NCI-H510A (cell line): Measurements from ENCODE around the gene TMEM117.
"Not testable (repeated sequence)": the region's sequence is repeated elsewhere in the genome, so short reads cannot be mapped to it uniquely, and the experiment has no call there.

ENCODE experiments used
- DNase-seq: peaks from one replicate; lab custom pipeline; 2025; lab: John Stamatoyannopoulos, UW

The TMEM117 gene

GRCh38 chr12:44100264-44100663 lies 264.4 kb downstream of the TMEM117 start:
- no peak for DNase-seq

- DNase-seq, result no peak
Observed at GRCh38 chr12:44101475-44101874, 265.6 kb downstream of the TMEM117 start.

DNA sequence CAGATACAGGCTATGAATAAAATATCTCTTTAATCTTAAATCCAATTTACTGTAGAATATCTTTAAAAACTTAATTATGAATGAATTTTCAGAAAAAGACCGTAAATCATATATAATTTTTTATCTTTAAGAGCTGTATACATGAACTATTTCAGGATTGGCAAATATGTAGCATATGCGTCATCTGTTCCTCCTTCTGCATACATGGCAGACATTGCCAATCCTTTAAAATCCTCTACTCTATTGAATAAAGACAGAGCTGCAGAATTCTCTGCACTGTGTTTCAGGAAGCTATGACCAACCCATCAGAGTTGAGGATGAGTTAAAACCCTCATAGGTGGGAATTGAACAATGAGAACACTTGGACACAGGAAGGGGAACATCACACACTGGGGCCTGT lies 279.0 kb downstream of the TMEM117 start:
- no peak for DNase-seq

DNA sequence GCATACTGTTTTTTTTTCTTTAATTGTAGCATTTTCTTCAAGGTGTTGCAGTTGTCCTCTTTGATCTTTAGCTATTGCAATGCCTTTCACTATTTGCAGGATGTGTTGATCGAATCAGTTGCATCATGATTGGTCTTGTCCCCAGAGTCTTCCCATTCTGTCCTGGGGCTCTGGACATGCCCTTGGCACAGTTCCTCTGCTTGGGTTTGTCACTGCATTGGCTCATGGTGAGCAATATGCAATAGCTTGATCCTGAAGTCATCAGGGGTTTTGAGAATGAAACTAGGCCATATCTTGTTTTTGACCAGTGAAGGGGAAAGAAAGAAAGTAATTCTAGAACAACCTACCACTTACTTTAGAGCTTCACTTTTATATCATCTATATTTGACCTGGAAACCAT lies 281.5 kb downstream of the TMEM117 start:
- DNase-seq, result no peak

- DNase-seq, result no peak
Observed at GRCh38 chr12:44118946-44119345, 283.1 kb downstream of the TMEM117 start.

- DNase-seq, result no peak
Observed at GRCh38 chr12:44126806-44127205, 290.9 kb downstream of the TMEM117 start.

- DNase-seq, result no peak
Observed at GRCh38 chr12:44127966-44128710, 292.3 kb downstream of the TMEM117 start.

GRCh38 chr12:44143175-44143574 lies 307.3 kb downstream of the TMEM117 start:
- no peak for DNase-seq

DNA sequence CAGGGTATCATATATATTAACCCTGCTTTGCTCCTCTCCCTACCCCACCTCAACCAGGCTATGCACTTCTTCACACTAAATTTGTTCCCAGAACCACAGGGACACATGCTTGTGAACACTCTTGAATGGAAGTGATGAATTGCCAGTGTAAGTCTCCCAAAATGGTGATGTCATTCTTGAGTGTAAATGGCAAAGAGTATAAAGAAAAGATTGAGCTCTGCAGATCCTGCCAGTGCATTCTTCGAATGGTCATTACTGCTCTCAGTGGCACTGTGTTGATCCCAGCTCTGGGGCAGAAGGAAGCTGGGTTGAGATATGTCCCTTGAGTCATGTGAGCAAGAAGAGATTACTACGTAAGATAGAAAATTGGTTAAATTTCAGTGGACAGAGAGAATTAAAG lies 313.1 kb downstream of the TMEM117 start:
- DNase-seq, result no peak

DNA sequence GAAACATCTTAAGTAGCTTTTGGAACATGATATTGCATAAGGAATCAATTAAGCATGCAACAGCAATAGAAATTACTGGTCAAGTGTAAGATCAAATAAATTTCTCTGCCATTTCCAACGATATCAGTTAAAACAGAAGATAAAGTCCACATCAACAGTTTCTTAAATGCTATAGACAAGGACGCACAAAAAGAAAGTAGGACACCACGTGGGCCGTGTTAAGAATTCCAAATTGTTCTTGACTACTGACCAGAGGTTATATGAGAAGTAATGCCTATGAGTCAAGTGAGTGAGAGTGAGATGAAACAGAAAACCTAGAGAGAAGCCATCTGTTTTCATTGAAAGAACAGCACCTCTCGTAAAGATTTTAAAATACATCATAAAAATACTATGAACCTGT lies 318.2 kb downstream of the TMEM117 start:
- DNase-seq, result no peak

- no peak for DNase-seq
Observed at GRCh38 chr12:44155358-44155757, 319.5 kb downstream of the TMEM117 start.

DNA sequence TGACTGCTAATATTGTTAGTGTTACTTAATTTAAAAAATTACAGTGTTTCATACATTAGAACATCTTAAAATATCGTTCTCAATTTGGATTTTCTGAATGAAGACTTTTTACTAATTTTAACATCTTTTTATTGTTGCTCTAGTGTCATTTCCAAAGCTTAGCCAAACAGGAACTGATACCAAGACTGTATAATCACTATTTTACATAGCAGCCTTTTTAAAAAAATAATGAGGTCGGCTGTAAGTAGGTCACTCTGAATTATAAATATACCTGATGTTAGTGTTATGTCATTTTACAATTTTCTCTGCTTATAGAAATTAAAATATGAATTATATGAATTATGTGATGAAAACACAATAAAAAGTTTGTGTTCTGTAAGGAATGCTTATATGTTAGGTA lies 321.5 kb downstream of the TMEM117 start:
- no peak for DNase-seq

DNA sequence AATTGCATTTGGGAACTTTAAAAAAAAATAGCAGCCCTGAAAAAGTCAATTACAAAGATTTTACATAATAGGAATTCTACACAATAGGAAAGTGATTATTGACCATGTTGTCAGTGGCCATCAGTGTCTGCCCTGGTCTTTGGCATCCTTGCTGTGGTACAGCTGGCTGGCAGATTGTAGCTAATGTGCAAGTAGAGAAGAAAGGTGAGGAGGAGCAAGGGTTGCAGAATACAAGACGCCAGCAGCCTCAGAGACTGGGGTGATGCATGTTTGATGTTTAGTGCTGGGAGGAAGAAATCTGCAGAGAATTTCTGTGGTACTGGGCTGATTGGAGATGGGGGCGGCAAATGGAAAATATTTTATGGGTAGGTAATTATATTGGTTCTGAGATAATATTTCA lies 322.9 kb downstream of the TMEM117 start:
- no peak for DNase-seq

GRCh38 chr12:44159216-44159615 lies 323.3 kb downstream of the TMEM117 start:
- no peak for DNase-seq

DNA sequence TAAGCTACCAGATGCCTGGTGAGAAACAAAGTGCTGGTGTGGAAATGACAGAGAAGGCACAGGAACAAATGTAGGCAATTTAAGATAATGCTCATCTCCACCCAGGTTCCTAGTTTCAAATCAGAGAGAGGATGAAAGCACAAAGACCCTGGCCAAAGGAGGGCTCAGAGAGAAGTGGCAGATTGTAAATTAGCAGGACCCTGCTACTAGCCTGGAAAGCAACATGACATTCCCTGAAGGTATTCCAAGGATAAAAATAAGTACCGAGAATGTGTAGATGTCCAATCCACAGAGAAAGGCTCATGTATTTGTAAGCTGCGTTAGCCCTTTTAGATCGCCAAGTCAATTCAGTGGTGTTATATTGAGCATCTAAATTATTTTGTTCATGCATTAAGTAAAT lies 324.0 kb downstream of the TMEM117 start:
- DNase-seq, result no peak

GRCh38 chr12:44162961-44163360 lies 327.1 kb downstream of the TMEM117 start:
- DNase-seq, result no peak

DNA sequence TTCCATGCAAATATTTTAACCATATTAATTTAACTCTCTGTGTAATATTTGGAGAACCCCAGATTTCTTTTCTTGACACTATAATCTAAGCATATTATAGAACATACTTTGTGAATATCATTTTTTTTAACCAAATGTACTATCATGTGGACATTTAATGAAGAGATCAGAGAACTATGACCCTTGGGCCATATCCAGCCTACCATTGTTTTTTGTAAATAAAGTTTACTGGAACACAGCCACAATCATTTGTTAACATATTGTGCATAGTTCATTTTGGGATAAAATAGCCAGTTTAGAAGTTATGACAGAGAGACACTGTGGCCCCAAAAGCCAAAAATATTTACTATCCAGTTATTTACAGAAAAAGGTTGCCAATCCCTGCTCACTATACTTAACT lies 338.2 kb downstream of the TMEM117 start:
- no peak for DNase-seq

GRCh38 chr12:44184499-44185206 lies 348.8 kb downstream of the TMEM117 start:
- no peak for DNase-seq

DNA sequence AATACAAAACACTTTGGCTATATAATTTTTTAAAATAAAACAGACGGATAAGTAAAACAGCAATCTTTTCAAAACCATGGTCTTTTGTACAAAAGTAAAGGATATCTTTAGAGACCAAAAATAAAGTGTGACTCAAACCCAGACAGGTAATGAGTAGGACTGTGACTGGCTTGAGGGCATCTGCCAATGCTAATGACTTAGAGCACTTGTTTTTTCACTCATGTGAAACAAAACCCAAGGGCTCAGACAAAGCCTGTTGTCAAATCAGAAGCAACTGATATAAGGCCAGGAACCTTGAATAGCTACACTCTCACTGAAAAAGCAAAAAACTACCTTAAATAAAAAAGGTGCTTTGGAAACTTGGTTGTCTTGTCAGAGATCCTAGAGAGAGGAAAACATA lies 357.4 kb downstream of the TMEM117 start:
- DNase-seq, result peak; percentile 8

DNA sequence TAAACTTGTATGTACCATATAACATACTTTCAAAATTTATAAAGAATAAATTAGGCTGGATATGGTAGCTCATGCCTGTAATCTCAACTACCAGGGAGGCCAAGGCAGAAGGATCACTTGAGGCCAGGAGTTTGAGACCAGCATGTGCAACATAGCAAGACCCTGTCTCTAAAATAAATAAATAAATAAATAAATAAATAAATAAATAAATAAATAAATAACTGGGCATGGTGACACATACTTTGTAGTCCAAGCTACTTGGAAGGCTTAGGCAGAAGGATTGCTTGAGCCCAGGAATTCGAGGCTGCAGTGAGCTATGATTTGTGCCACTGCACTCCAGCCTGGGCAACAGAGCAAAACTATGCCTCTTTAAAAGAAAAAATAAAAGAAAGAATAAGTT lies 359.8 kb downstream of the TMEM117 start:
- not testable (repeated sequence) for DNase-seq

- DNase-seq, result no peak
Observed at GRCh38 chr12:44206045-44206444, 370.2 kb downstream of the TMEM117 start.

- DNase-seq, result no peak
Observed at GRCh38 chr12:44217146-44217883, 381.4 kb downstream of the TMEM117 start.

GRCh38 chr12:44223736-44224135 lies 387.9 kb downstream of the TMEM117 start:
- DNase-seq, result no peak
